C4-2B (cell line): Measurements from ENCODE around the gene FLAD1.
A peak's percentile ranks its signal among the peaks of the same experiment; 100 is the strongest.

Experiments used
- H3K27ac ChIP-seq: fragments of 450-650 bp; 2 replicates; pipeline ENCODE4 v1.5.1; 2017
- ZFX ChIP-seq: fragments of 450-650 bp; IDR thresholded peaks from 2 replicates; pipeline ENCODE4 v1.6.1; 2017
- TF ChIP-seq, protein P1 (sequence below): fragments of 450-650 bp; conservative IDR thresholded peaks from 2 replicates; pipeline ENCODE4 v1.5.1; 2017; ENCODE audit warnings: mild to moderate bottlenecking

Gene FLAD1

GRCh38 chr1:155012776-155013602, 29.8 kb downstream of the FLAD1 start:
- TF ChIP-seq ZFX = no peak
- TF ChIP-seq, protein P1, sequence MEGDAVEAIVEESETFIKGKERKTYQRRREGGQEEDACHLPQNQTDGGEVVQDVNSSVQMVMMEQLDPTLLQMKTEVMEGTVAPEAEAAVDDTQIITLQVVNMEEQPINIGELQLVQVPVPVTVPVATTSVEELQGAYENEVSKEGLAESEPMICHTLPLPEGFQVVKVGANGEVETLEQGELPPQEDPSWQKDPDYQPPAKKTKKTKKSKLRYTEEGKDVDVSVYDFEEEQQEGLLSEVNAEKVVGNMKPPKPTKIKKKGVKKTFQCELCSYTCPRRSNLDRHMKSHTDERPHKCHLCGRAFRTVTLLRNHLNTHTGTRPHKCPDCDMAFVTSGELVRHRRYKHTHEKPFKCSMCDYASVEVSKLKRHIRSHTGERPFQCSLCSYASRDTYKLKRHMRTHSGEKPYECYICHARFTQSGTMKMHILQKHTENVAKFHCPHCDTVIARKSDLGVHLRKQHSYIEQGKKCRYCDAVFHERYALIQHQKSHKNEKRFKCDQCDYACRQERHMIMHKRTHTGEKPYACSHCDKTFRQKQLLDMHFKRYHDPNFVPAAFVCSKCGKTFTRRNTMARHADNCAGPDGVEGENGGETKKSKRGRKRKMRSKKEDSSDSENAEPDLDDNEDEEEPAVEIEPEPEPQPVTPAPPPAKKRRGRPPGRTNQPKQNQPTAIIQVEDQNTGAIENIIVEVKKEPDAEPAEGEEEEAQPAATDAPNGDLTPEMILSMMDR = no peak
- peak overlapping the region; percentile 16 for H3K27ac ChIP-seq

DNA sequence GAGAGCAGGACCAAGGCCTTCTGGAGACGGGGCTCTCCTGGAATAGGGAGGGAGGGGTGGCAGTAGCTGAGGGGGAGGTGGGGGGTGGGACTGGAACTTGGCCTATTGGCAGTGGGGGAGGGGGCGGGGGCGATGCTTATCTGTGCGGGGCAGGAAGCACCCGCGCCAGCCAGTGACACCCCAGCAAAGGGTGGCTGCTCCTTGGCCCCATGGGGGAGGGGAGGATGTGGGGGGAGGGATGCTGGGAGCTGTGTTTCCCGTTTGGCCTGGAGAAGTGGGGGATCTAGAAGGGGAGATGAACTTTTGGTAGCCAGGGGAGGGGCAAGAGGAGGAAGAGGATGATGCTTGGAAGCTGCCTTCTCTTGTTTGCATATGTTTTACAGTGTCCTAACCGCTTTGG, 30.5 kb downstream of the FLAD1 start:
- H3K27ac ChIP-seq = peak overlapping the region; percentile 16
- TF ChIP-seq, protein P1 = no peak
- TF ChIP-seq ZFX = no peak

- TF ChIP-seq, protein P1 = no peak
- TF ChIP-seq ZFX = no peak
- H3K27ac ChIP-seq = no peak overlapping the region
These were observed 31.8 kb downstream of the FLAD1 start for GRCh38 chr1:155014709-155015508.

GRCh38 chr1:155015527-155016230, 32.5 kb downstream of the FLAD1 start:
- no peak for TF ChIP-seq ZFX
- TF ChIP-seq, protein P1 = no peak
- no peak overlapping the region for H3K27ac ChIP-seq

DNA sequence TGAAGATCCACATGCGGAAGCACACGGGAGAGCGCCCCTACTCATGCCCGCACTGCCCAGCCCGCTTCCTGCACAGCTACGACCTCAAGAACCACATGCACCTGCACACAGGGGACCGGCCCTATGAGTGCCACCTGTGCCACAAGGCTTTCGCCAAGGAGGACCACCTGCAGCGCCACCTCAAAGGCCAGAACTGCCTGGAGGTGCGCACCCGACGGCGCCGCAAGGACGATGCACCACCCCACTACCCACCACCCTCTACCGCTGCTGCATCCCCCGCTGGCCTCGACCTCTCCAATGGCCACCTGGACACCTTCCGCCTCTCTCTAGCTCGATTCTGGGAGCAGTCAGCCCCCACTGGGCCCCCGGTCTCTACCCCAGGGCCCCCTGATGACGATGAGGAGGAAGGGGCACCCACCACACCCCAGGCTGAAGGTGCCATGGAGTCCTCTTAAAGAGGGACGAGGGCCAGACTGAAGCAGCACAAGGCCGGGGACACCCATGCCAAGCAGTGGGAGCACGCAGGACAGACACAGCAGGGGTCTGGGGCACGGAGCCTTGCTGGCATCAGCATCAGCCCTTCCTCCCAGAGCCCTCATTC, 33.2 kb downstream of the FLAD1 start:
- H3K27ac ChIP-seq = no peak overlapping the region
- TF ChIP-seq, protein P1 = no peak
- no peak for TF ChIP-seq ZFX

DNA sequence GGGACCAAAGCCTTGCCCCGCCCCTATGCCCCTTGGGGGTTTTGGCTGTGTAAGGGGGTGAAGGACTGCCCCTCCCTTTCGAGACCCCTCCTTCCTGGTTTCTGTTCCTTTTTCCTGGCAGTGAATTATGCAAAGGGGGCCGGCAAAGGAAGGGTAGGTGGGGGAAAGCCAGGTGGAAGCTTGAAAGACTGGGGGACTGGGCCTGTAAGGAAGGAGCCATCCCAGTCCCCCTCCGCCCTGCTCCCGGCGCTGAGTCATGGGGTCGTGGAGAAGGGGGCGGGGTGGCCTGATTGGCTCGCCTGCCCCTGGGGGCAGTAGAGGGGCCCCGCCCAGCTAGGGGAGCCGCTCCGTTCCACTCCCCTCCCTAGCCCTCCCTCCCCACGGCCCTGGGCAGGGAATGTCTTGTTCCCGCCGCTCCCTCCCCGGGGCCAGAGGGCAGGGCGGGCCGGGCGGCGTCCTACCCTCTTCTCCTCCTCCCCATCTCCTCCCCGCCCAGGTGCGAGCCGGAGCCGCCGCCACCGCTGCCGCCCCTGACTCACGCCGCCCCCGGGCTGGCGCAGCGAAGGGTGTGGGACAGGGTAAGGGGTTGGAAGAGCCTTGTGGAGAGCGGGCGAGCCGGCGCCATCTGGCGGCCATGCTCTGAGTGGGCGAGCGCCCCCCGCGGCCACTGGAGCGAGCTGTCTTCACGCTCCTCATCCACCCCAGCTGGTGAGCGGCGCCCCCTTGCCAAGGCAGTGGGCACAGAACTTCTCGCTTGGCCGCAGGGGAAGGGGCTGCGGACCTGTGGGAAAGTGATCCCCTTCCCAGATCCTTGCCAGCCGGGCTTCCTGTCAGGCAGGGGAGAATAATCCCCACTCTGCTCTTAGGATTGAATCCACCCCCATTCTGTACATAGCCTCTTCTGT, 34.1 kb downstream of the FLAD1 start:
- H3K27ac ChIP-seq = no peak overlapping the region
- TF ChIP-seq, protein P1 = no peak
- no peak for TF ChIP-seq ZFX
